Iris pigment epithelial cell (primary cell): ENCODE data around the gene CDADC1.
"Not testable (repeated sequence)": the region's sequence is repeated elsewhere in the genome, so short reads cannot be mapped to it uniquely, and the experiment has no call there.

Source experiments
- DNase-seq: peaks from one replicate; pipeline ENCODE4 v3.0.0-alpha.2; 2011; ENCODE audit warnings: low read depth

Gene CDADC1

GRCh38 chr13:49238621-49239020, 9.1 kb upstream of the CDADC1 start:
- no peak for DNase-seq

GRCh38 chr13:49240017-49240416, 7.7 kb upstream of the CDADC1 start:
- peak; percentile 60 for DNase-seq

- DNase-seq: no peak
These were observed 6.4 kb upstream of the CDADC1 start for GRCh38 chr13:49241296-49241695.

GRCh38 chr13:49245101-49245500, 2.6 kb upstream of the CDADC1 start:
- DNase-seq: no peak

- peak; percentile 5 for DNase-seq
These were observed 679 bp upstream of the CDADC1 start for GRCh38 chr13:49246850-49247642.

- DNase-seq: peak; percentile 21
These were observed 887 bp downstream of the CDADC1 start for GRCh38 chr13:49248622-49249002.

GRCh38 chr13:49251326-49251725, 3.6 kb downstream of the CDADC1 start:
- no peak for DNase-seq

- no peak for DNase-seq
These were observed 5.6 kb downstream of the CDADC1 start for GRCh38 chr13:49253310-49253709.

GRCh38 chr13:49254007-49254406, 6.3 kb downstream of the CDADC1 start:
- DNase-seq: no peak

- no peak for DNase-seq
These were observed 9.1 kb downstream of the CDADC1 start for GRCh38 chr13:49256841-49257240.

GRCh38 chr13:49258089-49258796, 10.5 kb downstream of the CDADC1 start:
- no peak for DNase-seq

- DNase-seq: no peak
These were observed 11.9 kb downstream of the CDADC1 start for GRCh38 chr13:49259586-49259985.

- no peak for DNase-seq
These were observed 14.9 kb downstream of the CDADC1 start for GRCh38 chr13:49262634-49263033.

GRCh38 chr13:49265822-49266221, 18.1 kb downstream of the CDADC1 start:
- DNase-seq: peak; percentile 83

- DNase-seq: no peak
These were observed 23.5 kb downstream of the CDADC1 start for GRCh38 chr13:49271264-49271663.

GRCh38 chr13:49272296-49272695, 24.6 kb downstream of the CDADC1 start:
- DNase-seq: no peak

GRCh38 chr13:49278211-49278610, 30.5 kb downstream of the CDADC1 start:
- no peak for DNase-seq

GRCh38 chr13:49279112-49279511, 31.4 kb downstream of the CDADC1 start:
- no peak for DNase-seq

GRCh38 chr13:49279885-49280284, 32.2 kb downstream of the CDADC1 start:
- DNase-seq: no peak

GRCh38 chr13:49287995-49288394, 40.3 kb downstream of the CDADC1 start:
- no peak for DNase-seq

- DNase-seq: no peak
These were observed 40.7 kb downstream of the CDADC1 start for GRCh38 chr13:49288458-49288857.

GRCh38 chr13:49292742-49293486, 45.2 kb downstream of the CDADC1 start:
- DNase-seq: peak; percentile 81

- DNase-seq: not testable (repeated sequence)
These were observed 47.0 kb downstream of the CDADC1 start for GRCh38 chr13:49294723-49295122.
